ENCODE results near the gene TMEM63B.
"Not testable (repeated sequence)": the region's sequence is repeated elsewhere in the genome, so short reads cannot be mapped to it uniquely, and the experiment has no call there.

Gene TMEM63B

DNA sequence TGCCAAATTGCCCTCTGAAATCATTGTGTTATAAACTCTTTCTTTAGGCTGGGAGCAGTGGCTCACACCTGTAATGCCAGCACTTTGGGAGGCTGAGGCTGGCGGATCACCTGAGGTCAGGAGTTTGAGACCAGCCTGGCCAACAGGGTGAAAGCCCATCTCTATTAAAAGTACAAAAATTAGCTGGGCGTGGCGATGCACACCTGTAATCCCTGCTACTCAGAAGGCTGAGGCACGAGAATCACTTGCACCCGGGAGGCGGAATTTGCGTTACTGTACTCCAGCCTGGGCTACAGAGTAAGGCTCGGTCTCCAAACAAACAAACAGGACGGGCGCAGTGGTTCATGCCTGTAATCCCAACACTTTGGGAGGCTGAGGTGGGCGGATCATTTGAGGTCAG lies 69.0 kb downstream of the TMEM63B start:
- not testable (repeated sequence) for DNase-seq

DNA sequence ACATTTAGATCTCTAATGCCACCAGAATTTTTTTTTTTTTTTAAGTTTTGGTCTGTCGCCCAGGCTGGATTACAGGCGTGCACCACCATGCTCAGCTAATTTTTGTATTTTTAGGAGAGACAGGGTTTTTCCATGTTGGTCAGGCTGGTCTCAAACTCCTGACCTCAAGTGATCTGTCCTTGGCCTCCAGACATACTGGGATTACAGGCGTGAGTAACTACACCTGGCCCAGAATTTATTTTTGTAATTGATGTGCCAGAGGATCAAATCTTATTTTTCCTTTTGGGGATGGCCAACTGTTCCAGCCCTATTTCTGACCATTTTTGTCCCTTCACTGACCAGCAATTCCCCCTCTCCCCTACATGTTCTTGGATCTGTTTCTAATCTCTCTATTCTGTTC lies 71.3 kb downstream of the TMEM63B start:
- DNase-seq, result no peak

DNA sequence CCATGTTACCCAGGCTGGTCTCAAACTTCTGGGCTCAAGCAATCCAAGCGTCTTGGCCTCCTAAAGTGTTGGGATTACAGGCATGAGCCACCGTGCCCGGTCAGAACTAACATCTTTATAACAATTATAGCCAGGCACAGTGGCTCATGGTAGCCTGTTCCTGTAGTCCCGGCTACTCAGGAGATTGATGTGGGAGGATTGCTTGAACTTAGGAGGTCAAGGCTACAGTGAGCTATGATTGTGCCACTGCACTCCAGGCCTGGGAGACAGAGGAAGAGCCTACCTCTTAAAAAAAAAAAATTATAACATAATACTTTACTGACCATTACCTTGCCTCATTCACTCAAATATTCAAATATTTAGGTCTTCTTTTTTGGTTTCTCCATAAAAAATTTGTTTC lies 72.5 kb downstream of the TMEM63B start:
- DNase-seq, result no peak

- no peak for DNase-seq
Measured at GRCh38 chr6:44201200-44201599, 73.8 kb downstream of the TMEM63B start.

- no peak for DNase-seq
Measured at GRCh38 chr6:44201638-44202303, 74.4 kb downstream of the TMEM63B start.

- DNase-seq, result no peak
Measured at GRCh38 chr6:44202332-44202971, 75.1 kb downstream of the TMEM63B start.

DNA sequence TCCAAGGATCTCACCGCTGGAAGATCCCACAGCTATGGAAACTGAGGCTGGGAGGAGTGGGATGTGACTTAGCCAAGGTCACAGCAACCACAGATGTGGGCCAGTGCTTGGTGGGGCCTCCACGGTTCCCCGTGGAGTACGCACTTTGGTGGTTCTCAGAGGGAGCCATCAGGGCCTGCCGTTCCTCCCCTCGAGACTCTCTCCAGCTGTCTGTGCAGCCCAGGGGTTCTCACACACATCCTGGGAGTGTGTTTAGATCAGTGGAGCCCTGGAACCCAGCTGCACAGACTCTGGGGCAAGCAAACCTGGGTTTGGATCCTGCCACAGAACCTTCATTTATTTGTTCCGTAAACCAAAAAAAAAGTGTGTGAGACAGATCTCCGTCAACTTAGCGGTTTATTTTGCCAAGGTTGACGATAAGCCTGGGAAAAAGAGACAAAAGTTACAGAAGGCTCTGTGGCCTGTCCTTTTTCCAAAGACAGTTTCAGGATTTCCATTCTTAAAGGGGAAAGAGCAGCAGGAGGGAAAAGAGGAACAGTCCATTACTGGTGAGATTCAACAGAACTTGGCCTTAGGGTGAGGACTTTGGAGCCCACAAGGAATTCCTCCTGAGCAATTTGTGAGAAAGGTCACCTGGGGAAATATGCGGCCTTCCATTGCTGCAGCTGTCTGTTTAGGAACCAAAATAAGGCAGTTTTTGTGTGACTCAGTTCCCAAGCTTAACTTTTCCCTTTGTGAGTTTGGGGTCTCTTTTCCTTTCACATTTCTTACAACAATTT lies 75.8 kb downstream of the TMEM63B start:
- DNase-seq, result no peak

GRCh38 chr6:44203955-44204354 lies 76.6 kb downstream of the TMEM63B start:
- no peak for DNase-seq

Measured in GDM1 (cell line).